ENCODE data around the gene RNF150. TPM values are rescaled to one million over a fixed set of nuclear protein-coding genes. Genes with fewer than 3 reads are reported as not detected.

RNF150 gene
- total and polyA plus RNA-seq, 8 donors, result 1.9 to 15.2 (median 14.1) TPM

GRCh38 chr4:140930011-140930410, 203.3 kb downstream of the RNF150 start:
- no peak overlapping the region for H3K4me3 ChIP-seq
- no peaks in the 10 kb centered on the region for H3K4me1 ChIP-seq
- DNase-seq (no peak), ATAC-seq (no peak)
- intact Hi-C loops (cut with DNase I), result no loop called here
- no peaks in the 10 kb centered on the region for H3K36me3 ChIP-seq
- H3K27ac ChIP-seq, result no peak overlapping the region
- no peaks in the 10 kb centered on the region for H3K9me3 ChIP-seq
- TF ChIP-seq CTCF (IDR thresholded peaks at IDR 0.05), result no peak
- H3K27me3 ChIP-seq, result no peaks in the 10 kb centered on the region

GRCh38 chr4:140928880-140929279, 204.4 kb downstream of the RNF150 start:
- intact Hi-C loops (cut with DNase I), result no loop called here
- H3K36me3 ChIP-seq, result no peaks in the 10 kb centered on the region
- TF ChIP-seq CTCF (IDR thresholded peaks at IDR 0.05), result no peak
- DNase-seq (no peak), ATAC-seq (no peak)
- H3K27ac ChIP-seq, result no peak overlapping the region
- H3K4me1 ChIP-seq, result no peaks in the 10 kb centered on the region
- no peak overlapping the region for H3K4me3 ChIP-seq
- no peaks in the 10 kb centered on the region for H3K27me3 ChIP-seq
- H3K9me3 ChIP-seq, result no peaks in the 10 kb centered on the region

- TF ChIP-seq CTCF (IDR thresholded peaks at IDR 0.05), result no peak
- ATAC-seq (no peak), DNase-seq (no peak)
- Histone ChIP-seq H3K27ac (no peak overlapping the region), H3K9me3 (no peaks in the 10 kb centered on the region), H3K27me3 (no peaks in the 10 kb centered on the region), H3K36me3 (no peaks in the 10 kb centered on the region), H3K4me1 (no peaks in the 10 kb centered on the region), H3K4me3 (no peak overlapping the region)
- intact Hi-C loops (cut with DNase I), result no loop called here
These were observed 206.6 kb downstream of the RNF150 start for GRCh38 chr4:140926672-140927071.

GRCh38 chr4:140925417-140925816, 207.9 kb downstream of the RNF150 start:
- intact Hi-C loops (cut with DNase I), result no loop called here

GRCh38 chr4:140924761-140925392, 208.4 kb downstream of the RNF150 start:
- DNase-seq, result no peak
- no peak overlapping the region for H3K27ac ChIP-seq
- no peak for ATAC-seq
- no peaks in the 10 kb centered on the region for H3K27me3 ChIP-seq
- TF ChIP-seq CTCF (IDR thresholded peaks at IDR 0.05), result no peak
- intact Hi-C loops (cut with DNase I), result no loop called here
- no peaks in the 10 kb centered on the region for H3K36me3 ChIP-seq
- peaks cover 0 to 2% of the 10 kb centered on the region in 2 donors for H3K9me3 ChIP-seq
- H3K4me3 ChIP-seq, result no peak overlapping the region
- no peaks in the 10 kb centered on the region for H3K4me1 ChIP-seq

More at GRCh38 chr4:140925417-140925816, 207.9 kb downstream of the RNF150 start:
- no peaks in the 10 kb centered on the region for H3K4me1 ChIP-seq
- no peak for DNase-seq
- no peaks in the 10 kb centered on the region for H3K36me3 ChIP-seq
- no peak for TF ChIP-seq CTCF (IDR thresholded peaks at IDR 0.05)
- no peak for ATAC-seq
- H3K9me3 ChIP-seq, result peaks cover 0 to 2% of the 10 kb centered on the region in 2 donors
- no peaks in the 10 kb centered on the region for H3K27me3 ChIP-seq
- H3K4me3 ChIP-seq, result no peak overlapping the region
- no peak overlapping the region for H3K27ac ChIP-seq
